DMS114 treated with DMSO at 0.1 percent for 48 hours (cell line): Measurements from ENCODE around the gene FGGY.
"Not testable (repeated sequence)": the region's sequence is repeated elsewhere in the genome, so short reads cannot be mapped to it uniquely, and the experiment has no call there.

Experiments
- DNase-seq: peaks from one replicate; lab custom pipeline; 2025; ENCODE audit not compliant: unreplicated experiment; lab: John Stamatoyannopoulos, UW

Gene FGGY

DNA sequence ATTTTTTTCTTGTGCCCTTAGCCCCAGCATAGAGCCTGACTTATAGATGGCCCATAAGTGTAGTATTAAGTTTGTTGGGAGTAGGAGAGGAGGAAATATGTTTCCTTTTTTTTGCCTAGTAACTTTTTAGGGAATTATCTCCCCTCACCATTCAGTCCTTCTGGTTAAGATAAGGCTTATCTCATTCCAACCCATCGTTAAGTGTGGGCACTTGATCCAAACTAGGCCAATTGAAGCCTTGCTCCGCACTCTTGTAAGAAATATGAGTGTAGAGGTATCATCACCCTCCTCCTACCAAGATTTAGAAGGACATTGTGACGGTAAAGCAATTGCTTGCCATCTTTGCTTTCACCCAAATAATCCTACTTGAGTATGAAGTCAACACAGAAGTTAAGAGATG is 8.8 kb upstream of the FGGY start:
- no peak for DNase-seq

- DNase-seq, result no peak
Measured at GRCh38 chr1:59289570-59289969, 7.3 kb upstream of the FGGY start.

DNA sequence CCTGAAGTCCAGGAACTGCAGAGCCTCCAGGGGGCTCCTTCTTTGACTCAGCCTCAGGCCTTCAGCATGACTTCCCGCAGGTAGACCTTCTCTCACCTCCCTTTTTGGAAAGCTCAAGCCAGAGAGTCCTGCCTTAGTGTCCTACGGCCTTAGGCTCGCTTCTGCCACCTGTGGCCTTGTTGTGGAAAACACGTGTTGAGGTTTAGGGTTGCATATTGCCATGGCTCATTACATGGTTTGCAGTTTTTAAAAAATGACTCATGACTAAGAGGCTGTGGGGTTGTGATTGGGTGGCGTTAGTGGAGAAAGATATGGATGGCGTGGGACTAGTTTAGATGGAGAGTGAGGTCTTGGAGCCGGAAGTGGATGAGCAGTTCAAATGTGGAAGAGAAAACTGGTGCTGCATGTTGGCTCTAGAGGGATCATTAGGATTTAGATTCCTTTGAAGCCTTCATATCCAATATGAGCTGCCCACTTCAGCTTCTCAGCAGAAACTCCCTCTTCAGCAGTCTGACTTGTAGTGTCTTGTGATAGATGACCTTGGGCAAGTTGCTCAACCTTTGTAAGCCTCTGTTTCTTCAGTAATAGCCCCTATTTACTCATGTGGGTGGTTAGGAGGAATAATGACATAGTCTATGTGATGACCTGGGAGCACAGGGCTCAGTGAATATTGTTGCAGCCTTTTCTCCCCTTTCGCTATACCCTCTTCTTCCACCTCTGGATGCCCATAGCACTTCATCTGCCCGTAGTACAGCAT is 6.5 kb upstream of the FGGY start:
- DNase-seq, result no peak

- no peak for DNase-seq
Measured at GRCh38 chr1:59291561-59291960, 5.3 kb upstream of the FGGY start.

- DNase-seq, result no peak
Measured at GRCh38 chr1:59292562-59292961, 4.3 kb upstream of the FGGY start.

DNA sequence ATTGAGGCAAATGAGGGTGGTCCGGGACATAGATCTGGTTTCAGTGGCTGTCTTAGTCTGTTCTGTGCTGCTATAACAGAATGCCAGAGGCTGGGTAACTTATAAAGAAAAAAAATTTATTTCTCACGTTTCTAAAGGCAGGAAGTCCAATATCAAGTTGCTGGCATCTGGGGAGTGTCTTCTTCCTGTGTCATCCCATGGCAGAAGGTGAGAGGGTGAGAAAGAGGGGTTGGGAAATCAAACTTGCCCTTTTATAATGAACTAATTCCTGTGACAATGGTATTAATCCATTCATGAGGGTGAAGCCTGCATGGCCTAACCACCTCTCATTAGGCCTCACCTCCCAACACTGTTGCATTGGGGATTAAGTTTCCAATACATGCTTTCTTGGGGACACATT is 3.7 kb upstream of the FGGY start:
- no peak for DNase-seq

DNA sequence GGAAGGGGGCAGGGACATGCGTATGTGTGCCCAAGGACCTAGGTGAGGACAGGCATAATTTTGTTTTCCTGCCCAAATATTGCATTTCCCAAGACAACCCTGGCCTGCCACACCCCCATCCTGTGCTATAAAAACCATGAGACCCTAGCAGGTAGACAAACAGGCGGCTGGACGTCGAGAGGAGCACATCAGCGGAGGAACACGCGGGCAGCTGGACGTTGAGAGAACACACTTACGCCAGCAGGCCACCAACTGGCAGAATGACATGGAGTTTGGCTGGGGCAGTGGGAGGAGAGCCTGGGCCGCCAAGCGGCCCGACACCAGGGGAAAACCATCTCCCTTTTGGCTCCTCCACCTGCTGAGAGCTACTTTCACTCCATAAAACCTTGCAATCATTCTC is 3.0 kb upstream of the FGGY start:
- no peak for DNase-seq

- no peak for DNase-seq
Measured at GRCh38 chr1:59294423-59294822, 2.5 kb upstream of the FGGY start.

- DNase-seq, result no peak
Measured at GRCh38 chr1:59295618-59296017, 1.3 kb upstream of the FGGY start.

DNA sequence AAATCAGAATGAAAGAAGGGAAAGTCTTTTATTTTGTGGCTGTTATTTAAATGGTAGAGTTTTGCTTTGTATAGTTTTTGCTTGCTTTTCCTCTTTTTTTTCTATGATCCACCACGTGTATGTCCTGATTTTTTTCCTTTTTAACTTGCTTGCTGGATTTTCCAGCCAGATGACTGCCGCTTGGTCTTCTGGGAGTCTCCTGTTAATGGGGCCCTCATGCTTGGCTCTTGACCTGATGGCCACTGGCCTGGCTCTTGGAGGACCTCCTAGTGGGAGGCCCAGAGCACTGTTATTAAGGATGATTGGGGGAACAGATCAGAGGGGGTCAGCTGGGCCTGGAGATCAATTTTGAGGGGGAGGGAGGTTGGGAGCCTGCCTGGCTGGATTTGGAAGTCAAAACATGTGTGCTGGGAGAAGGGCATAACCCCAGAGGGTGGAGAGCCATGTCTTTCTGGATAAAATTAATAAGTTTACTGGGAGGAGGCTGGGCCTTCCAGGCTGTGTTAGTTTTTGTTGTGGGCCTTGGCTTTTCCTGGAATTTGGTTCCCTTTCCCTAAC is 1.2 kb downstream of the FGGY start:
- no peak for DNase-seq

- no peak for DNase-seq
Measured at GRCh38 chr1:59298710-59299346, 1.9 kb downstream of the FGGY start.

DNA sequence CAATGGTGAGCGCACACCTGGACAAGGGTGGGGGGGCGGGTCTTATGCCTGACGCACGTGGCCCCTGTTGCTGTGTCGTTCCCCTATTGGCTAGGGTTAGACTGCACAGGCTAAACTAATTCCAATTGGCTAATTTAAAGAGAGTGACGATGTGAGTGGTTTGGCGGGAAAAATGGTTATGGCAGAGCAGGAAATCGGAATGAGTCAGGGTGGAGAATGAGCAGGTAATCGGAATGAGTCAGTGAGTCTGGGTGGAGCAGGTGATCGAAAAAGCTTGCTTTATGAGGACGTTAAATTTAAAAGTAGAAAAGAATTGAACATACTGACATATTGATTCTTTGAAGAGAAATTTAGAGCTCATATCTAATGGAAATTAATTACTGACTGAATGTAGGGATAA is 2.8 kb downstream of the FGGY start:
- DNase-seq, result not testable (repeated sequence)

DNA sequence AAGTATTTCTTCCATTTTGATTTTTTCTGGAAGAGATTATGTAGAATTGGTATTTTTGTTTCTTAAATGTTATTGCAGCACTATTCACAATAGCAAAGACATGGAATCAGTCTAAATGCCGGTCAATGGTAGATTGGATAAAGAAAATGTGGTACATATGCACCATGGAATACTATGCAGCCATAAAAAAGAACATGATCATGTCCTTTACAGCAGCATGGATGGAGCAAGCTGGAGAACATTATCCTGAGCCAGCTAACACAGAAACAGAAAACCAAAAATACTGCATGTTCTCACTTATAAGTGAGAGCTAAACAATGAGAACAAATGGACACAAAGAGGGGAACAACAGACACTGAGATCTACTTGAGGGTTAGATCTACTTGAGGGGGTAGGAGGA is 5.4 kb downstream of the FGGY start:
- DNase-seq, result no peak

- DNase-seq, result no peak
Measured at GRCh38 chr1:59302871-59303270, 6.0 kb downstream of the FGGY start.

- DNase-seq, result no peak
Measured at GRCh38 chr1:59305188-59305587, 8.3 kb downstream of the FGGY start.

DNA sequence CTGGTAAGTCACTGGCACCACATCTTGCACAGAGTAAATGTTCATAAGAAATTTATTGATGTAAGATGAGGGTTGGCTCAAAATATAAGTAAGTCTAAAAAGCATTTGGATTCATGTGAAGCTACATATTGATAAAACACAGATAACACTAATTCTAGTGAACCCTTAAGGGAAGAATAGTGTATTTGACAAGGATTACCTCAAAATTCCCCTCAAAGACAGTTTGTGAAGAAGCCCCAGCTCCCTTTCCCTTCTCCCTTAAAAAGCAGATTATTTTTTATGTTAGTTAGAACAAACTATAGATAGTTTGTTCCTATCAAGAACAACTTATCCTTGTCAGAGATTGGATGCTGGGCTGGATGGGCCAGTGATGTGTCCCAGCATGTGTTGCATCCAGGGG is 10.7 kb downstream of the FGGY start:
- no peak for DNase-seq

DNA sequence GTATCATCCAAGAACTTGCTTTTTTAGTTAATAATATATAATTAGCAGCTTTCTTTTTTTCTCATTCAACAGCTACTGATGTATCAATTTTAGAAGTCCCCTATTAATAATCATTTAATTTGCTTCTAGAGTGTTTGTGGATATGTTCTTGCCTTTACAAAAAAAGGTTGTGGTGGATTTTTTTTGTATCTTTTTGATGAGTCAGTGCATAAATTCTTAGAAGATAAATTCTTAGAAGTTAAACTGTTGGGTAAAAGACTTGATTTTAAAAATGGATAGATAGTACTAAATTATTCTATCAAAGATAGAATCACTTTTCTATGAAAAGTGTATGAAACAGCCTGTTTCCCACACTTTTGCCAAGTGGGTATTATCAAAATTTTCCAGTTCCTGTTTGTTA is 11.9 kb downstream of the FGGY start:
- DNase-seq, result no peak

GRCh38 chr1:59309392-59309791 is 12.5 kb downstream of the FGGY start:
- no peak for DNase-seq

DNA sequence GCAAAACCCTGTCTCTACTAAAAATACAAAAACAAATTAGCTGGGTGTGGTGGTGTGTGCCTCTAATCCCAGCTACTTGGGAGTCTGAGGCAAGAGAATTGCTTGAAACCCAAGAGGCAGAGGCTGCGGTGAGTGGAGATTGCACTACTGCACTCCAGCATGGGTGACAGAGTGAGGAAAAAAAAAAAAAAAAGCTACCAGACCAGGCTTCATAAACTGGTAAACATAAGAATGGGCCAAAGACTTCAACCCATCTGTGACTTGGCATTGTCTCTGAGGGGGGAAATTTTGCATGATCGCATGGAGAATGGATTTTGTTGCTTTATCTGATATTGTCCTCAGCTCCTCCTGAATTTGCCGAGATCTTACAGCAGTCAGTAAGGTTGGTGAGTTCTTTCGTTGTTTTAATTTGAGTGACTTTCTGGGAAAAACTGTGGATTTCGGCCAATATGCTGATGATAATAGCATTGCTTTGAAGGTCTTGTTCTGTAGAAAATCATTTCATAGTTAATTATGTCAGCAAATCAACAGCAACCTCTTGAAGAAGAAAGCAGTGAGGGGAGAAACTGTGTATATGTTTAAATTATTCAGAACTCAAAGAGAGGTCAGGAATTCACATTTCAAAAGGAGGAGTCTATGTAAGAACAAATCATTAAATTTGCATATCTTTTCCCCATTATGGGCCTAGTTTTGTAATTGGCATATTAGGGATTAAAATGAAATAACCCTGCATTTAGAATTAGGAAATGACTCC is 13.1 kb downstream of the FGGY start:
- DNase-seq, result no peak

DNA sequence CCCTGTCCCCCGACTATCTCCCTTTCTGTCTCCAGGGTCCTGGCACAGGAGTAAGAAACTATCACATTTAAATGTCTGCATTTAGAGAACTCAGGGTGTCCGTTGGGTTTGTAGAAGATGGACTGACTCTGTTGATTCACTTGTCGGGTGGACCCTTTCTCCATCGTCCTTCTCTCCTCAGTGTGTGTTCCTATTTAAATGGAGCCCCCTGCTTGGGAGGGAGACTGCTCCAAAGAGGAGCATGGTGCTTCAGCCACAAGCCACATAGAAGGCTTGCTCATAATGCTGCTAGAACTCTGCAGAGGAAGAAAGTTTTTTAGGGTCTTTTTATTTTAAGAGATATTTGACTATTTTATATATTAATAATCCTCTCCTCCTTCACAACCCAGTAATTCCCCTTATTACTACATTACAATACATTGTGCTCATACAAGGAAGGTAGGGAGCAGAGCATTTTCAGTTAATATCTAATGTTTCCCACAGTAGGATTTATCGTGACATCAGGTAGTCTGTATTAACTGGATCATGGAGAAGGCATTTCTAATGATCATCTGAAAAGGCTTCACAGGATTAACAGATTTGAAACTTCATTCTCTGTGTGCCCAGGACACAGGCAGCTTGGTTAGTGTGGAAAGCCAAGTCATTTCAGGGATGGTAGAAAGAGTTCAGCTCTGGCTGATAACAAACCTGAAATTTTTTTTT is 13.8 kb downstream of the FGGY start:
- no peak for DNase-seq

- no peak for DNase-seq
Measured at GRCh38 chr1:59314776-59315528, 18.1 kb downstream of the FGGY start.
